Putamen (tissue), 1 donor: ENCODE results near the gene CFD.
"Not testable (repeated sequence)": the region's sequence is repeated elsewhere in the genome, so short reads cannot be mapped to it uniquely, and the experiment has no call there.

Experiments
- DNase-seq: peaks from one replicate; pipeline ENCODE4 v3.0.0-alpha.2; 2016; ENCODE audit warnings: low spot score

The CFD gene

DNA sequence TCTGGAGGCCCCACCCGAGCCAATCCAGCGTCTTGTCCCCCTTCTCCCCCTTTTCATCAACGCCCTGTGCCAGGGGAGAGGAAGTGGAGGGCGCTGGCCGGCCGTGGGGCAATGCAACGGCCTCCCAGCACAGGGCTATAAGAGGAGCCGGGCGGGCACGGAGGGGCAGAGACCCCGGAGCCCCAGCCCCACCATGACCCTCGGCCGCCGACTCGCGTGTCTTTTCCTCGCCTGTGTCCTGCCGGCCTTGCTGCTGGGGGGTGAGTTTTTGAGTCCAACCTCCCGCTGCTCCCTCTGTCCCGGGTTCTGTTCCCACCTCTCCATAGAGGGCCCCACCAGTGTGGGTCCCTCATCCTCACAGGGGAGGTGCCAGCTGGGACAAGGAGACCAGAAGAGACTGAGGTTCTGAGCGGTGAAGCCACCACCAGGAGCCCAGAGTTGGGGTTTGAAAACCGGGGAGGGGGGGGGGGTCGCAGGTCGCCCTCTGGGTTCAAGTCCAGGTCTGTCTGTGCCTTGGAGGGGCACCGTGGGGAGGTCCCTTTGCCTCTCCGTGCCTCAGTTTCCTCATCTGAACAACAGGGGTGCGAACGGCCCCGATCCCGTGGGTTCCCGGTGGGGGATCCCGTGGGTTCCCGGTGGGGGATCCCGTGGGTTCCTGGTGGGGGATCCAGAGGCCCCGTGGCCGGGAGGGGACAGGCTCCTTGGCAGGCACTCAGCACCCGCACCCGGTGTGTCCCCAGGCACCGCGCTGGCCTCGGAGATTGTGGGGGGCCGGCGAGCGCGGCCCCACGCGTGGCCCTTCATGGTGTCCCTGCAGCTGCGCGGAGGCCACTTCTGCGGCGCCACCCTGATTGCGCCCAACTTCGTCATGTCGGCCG, 7.1 kb upstream of the CFD start, which contains the start of gene ELANE:
ELANE (plus strand) TSS at position 168 of the 878 bp plus-strand sequence; CDS start at position 194, 26 bp downstream.
- DNase-seq, result no peak

DNA sequence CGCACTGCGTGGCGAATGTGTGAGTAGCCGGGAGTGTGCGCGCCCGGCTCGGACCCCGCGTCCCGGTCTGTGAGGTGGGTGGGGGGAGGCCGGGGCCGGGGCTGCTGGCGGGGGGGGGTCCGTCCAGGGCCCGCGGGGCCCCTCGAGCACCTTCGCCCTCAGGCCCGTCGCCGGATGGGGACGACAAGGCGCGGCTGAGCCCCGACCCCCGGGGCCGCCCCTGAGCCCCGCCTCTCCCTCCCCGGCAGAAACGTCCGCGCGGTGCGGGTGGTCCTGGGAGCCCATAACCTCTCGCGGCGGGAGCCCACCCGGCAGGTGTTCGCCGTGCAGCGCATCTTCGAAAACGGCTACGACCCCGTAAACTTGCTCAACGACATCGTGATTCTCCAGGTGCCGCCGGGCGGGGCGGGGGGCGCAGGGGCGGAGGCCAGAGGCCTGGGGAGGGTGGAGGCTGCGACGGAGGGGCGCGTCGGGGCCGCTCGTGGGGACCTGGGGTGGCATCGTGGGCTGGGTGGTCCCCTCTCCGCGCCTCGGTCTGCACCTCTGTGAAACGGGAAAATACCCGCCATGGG, 6.4 kb upstream of the CFD start:
- no peak for DNase-seq

DNA sequence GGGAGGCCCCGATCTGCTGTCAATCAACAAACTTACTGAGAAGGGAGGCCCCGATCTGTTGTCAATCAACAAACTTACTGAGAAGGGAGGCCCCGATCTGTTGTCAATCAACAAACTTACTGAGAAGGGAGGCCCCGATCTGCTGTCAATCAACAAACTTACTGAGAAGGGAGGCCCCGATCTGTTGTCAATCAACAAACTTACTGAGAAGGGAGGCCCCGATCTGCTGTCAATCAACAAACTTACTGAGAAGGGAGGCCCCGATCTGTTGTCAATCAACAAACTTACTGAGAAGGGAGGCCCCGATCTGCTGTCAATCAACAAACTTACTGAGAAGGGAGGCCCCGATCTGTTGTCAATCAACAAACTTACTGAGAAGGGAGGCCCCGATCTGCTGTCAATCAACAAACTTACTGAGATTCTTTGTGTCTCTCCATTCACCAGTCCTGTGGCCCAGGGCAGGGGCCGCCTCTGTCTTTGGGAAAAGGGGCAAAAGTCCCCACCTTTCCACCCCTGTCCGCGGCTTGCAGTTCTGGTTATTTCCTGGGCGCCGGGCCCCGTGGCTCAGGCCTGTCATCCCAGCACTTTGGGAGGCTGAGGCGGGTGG, 5.7 kb upstream of the CFD start:
- DNase-seq, result not testable (repeated sequence)

DNA sequence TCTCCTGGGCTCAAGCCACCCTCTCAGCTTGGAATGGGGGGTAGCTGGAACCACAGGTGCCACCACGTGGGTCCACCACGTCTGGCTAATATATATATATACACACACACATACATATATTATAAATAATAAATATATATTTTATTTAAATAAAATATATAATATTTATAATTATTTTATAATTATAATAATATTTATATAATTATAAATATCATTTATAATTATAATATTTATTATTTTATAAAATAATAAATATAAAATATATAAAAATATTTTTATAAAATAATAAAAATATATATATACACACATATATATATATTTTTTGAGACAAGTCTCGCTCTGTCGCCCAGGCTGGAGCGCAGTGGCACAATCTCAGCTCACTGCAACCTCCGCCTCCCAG, 4.9 kb upstream of the CFD start:
- DNase-seq, result no peak

DNA sequence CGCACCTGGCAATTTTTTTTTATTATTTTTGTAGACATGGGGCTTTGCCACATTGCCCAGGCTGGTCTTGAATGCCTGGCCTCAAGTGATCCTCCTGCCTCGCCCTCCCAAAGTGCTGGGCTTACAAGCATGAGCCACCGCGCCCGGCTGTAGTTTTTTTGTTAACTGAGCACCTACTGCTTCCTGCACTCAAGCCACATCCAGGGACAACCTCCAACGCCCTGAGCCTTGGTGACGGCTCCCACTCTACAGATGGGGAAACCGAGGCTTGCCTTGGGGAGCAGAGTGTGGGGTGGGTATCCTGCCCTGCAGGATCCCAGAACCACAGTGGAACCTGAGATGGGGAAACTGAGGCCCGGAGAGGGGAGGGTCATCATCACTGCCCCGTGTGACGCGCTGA, 4.3 kb upstream of the CFD start:
- DNase-seq, result no peak

DNA sequence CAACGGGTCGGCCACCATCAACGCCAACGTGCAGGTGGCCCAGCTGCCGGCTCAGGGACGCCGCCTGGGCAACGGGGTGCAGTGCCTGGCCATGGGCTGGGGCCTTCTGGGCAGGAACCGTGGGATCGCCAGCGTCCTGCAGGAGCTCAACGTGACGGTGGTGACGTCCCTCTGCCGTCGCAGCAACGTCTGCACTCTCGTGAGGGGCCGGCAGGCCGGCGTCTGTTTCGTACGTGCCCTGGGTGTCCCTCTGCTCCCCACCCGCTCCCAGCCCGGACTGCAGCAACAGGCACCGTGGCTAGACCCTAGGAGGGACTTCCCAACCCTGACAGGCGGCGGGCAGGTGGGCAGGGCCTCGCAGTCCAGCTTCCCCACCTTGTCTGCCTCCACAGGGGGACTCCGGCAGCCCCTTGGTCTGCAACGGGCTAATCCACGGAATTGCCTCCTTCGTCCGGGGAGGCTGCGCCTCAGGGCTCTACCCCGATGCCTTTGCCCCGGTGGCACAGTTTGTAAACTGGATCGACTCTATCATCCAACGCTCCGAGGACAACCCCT, 3.8 kb upstream of the CFD start:
- no peak for DNase-seq

- no peak for DNase-seq
Measured at GRCh38 chr19:858284-858683, 1.2 kb upstream of the CFD start.

- DNase-seq, result no peak
Measured at GRCh38 chr19:861141-861755, 1.8 kb downstream of the CFD start.

GRCh38 chr19:861756-862580, 2.5 kb downstream of the CFD start:
- no peak for DNase-seq

- DNase-seq, result no peak
Measured at GRCh38 chr19:862581-863314, 3.3 kb downstream of the CFD start.

- DNase-seq, result no peak
Measured at GRCh38 chr19:863315-863620, 3.8 kb downstream of the CFD start.

- DNase-seq, result no peak
Measured at GRCh38 chr19:866769-867300, 7.4 kb downstream of the CFD start.

DNA sequence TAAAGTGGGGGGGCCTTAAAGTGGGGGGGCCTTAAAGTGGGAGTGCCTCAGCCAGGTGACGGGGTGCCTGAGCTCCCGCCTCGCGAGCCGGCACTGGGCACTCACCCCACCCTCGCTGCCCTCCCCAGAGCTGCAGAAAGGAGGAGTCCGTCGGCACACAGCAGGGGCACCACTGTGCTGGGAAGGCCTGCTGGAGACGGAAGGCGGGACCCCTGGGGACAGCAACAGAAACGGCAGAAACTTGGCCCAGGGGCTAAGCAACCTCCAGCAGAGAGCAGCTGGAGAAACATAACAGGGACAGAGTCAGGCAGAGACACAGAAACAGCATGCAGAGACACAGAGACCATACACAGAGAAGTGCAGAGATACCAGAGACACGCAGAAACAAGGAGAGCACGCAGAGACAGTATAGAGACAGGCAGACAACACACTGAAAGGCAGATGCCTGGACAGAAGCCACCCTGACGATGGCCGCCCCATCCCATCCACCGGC, 7.9 kb downstream of the CFD start:
- DNase-seq, result no peak

GRCh38 chr19:867855-868457, 8.5 kb downstream of the CFD start:
- DNase-seq, result no peak

GRCh38 chr19:868458-869244, 9.2 kb downstream of the CFD start:
- DNase-seq, result no peak

DNA sequence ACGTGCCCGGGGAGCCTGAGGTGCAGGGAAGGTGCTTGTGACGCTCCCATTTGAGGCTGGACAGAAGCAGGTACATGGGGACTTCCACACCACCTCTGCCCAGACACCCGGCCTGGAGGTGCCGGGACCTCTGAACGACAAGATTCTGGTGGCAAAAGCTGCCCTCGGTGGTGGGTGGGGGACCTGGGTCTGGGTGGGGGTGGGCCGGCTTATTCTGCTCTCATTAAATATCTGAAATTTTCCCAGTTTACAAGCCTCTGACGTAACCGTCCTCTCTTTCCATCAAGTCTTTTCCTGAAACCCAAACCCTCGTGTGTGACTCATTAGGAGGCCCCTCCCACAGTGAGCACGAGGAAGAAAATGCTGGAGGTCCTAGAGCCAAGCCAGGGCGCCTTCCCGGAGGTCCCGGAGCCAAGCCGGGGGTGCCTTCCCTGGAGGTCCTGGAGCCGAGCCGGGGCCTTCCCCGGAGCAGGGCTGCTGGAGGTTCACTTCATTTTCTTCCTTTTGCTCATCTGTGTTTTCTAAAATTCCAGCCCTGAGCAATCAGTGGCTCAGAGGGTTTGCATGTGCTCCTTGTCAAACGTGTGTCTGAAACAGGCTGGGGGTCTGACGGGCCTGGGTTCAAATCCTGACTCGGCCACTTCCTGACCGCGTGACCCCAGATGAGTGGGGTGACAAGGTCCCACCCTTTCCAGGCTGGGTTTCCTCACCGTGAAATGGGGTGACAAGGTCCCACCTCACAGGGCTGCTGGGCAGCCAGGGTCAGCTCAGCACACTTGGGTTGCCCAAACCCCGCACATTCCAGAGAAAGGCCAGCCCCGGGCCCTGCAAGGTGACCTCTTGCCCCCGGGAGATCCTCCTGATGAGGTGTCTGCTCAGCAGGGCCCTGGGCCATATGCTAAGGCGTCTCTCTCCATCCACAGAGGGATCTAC, 10.0 kb downstream of the CFD start:
- no peak for DNase-seq

DNA sequence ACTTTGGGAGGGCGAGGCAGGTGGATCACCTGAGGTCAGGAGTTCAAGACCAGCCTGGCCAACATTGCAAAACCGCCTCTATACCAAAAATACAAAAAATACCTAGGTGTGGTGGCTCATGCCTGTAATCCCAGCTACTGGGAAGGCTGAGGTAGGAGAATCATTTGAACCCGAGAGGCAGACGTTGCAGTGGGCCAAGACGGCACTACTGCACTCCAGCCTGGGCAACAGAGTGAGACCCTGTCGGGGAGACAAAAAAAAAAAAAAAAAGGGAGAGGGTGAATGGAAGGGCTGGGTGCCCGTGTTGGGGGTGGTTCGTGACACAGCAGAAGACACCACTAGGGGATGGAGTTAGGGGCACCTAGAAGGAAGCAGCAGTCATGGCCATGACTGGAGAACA, 10.8 kb downstream of the CFD start:
- DNase-seq, result no peak

DNA sequence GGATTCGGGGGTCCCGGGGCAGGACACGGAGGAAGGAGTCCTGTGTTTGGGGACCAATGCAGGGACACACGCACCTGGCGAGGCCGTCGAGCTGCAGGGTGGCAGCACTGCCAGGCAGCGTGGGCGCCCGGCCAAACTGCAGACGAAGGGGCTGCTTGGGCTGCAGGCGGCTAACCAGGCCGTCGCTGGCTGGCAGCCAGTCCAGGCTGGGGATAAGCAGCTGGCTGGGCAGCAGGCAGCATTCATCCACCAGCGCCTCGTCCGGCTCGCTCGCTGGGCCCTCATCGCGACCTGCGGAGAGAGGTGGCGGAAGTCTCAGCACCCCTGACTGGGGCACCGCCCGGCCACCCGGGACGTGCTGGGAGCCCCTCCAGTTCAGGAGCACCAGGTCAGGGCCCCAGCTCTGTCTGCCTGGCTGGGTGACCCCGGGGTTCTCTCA, 11.5 kb downstream of the CFD start:
- no peak for DNase-seq
